DND-41 (cell line): ENCODE measurements around the gene PTCD3.

Experiments used
- EZH2 ChIP-seq: IDR thresholded peaks from 3 replicates; pipeline ENCODE4 v1.6.1; 2012; ENCODE audit warnings: borderline replicate concordance, low read depth, mild to moderate bottlenecking, moderate library complexity, low read length, inconsistent platforms; ENCODE audit not compliant: severe bottlenecking
- TF ChIP-seq, protein P1 (sequence below): IDR thresholded peaks from 2 replicates; pipeline ENCODE4 v1.5.1; 2012; ENCODE audit warnings: borderline replicate concordance, low read length, moderate library complexity, mild to moderate bottlenecking; ENCODE audit not compliant: poor library complexity, severe bottlenecking; ENCODE audit errors: extremely low read depth

DNA sequence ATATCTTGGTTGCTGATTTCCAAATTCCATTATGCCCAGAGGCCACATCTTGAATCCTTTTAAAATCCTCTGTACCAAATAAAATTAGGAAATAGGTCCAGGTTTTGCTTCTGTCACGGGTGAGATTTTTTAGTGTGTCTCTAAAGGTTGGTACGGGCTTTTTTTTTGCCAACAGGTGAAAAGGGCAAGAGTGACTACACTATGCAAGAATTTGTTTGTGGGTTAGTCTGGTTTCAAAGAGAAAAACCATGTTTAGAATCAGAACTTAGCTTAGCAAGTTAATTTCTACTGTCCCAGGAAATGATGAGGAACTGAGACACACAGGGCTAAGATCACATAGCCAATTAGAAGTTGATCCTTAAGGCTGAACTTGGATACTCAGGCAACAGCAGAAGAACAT, 42.0 kb upstream of the PTCD3 start:
- TF ChIP-seq, protein P1, sequence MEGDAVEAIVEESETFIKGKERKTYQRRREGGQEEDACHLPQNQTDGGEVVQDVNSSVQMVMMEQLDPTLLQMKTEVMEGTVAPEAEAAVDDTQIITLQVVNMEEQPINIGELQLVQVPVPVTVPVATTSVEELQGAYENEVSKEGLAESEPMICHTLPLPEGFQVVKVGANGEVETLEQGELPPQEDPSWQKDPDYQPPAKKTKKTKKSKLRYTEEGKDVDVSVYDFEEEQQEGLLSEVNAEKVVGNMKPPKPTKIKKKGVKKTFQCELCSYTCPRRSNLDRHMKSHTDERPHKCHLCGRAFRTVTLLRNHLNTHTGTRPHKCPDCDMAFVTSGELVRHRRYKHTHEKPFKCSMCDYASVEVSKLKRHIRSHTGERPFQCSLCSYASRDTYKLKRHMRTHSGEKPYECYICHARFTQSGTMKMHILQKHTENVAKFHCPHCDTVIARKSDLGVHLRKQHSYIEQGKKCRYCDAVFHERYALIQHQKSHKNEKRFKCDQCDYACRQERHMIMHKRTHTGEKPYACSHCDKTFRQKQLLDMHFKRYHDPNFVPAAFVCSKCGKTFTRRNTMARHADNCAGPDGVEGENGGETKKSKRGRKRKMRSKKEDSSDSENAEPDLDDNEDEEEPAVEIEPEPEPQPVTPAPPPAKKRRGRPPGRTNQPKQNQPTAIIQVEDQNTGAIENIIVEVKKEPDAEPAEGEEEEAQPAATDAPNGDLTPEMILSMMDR: no peak
- no peak for TF ChIP-seq EZH2
